HepG2 (cell line): ENCODE results near the gene HES7. TPM values are rescaled to one million over a fixed set of nuclear protein-coding genes. Genes with fewer than 3 reads are reported as not detected.

Experiments
- ATAC-seq: fragments of 200-7000 bp; cut with Tn5 transposase; 3 replicates; pipeline ENCODE4 v1.9.1; 2020; ENCODE audit warnings: mild to moderate bottlenecking, moderate library complexity
- BruUV-seq: library from RNA; stranded (reverse); fragments of 400-500 nt; replicated peaks from 2 replicates; lab custom pipeline; 2021; lab: Mats Ljungman, UMichigan
- CTCF ChIA-PET: fragments of 300-600 bp; formaldehyde crosslinking; extraction: SDS; loops from one replicate; lab custom pipeline; 2021; ENCODE audit warnings: low total read pairs, inconsistent platforms, low intra/inter-chr PET ratio; lab: Yijun Ruan, JAX
- POLR2A ChIA-PET: fragments of 350-600 bp; sonication (Branson Sonifier 250); formaldehyde crosslinking; loops from one replicate; lab custom pipeline; 2020; ENCODE audit warnings: antibody characterized with exemption, inconsistent platforms; lab: Yijun Ruan, JAX
- DNase-seq: peaks from one replicate; pipeline ENCODE4 v3.0.0-alpha.2; 2015; ENCODE audit warnings: low spot score
- FAIRE-seq: peaks from 3 replicates; lab custom pipeline; 2011; peaks lifted over from hg19 to GRCh38; lab: Jason Lieb, UNC
- H2AFZ ChIP-seq: one replicate; pipeline ENCODE4 v1.6.1; 2011; ENCODE audit warnings: low read length, inconsistent platforms
- H3K27ac ChIP-seq: fragments of 300-600 bp; 3 replicates; pipeline ENCODE4 v1.8.0; 2011; ENCODE audit warnings: mixed run types, mild to moderate bottlenecking, mixed read lengths, low read length, inconsistent platforms; ENCODE audit not compliant: insufficient read depth; ENCODE audit errors: extremely low read length
- H3K27me3 ChIP-seq, 2 experiments: fragments of 200-600 bp in 1 of 2; 2 replicates in 1 of 2; 3 replicates in 1 of 2; pipeline versions ENCODE4 v1.6.0 to v1.8.0; 2011; ENCODE audit warnings: low read length in 2 of 2, mild to moderate bottlenecking in 2 of 2, moderate library complexity in 2 of 2, inconsistent platforms in 1 of 2; ENCODE audit not compliant: insufficient read depth in 2 of 2, control insufficient read depth in 1 of 2
- H3K36me3 ChIP-seq, 2 experiments: fragments of 200-600 bp in 1 of 2; replicated peaks in 1 of 2; 2 replicates in 1 of 2; 3 replicates in 1 of 2; pipeline versions ENCODE4 v1.5.1 to v1.8.0; 2011; ENCODE audit warnings: low read length in 2 of 2, inconsistent platforms in 1 of 2; ENCODE audit not compliant: insufficient read depth in 2 of 2, control insufficient read depth in 1 of 2
- H3K4me1 ChIP-seq: 2 replicates; pipeline ENCODE4 v1.5.1; 2012; ENCODE audit warnings: low read length, inconsistent platforms; ENCODE audit not compliant: insufficient read depth
- H3K4me2 ChIP-seq: 2 replicates; pipeline ENCODE4 v1.6.0; 2011; ENCODE audit warnings: low read depth, low read length, inconsistent platforms
- H3K4me3 ChIP-seq, 3 experiments: fragments of 200-600 bp in 1 of 3; sonication (generic), shearing (Covaris generic) in 1 of 3; replicated peaks in 1 of 3; 2 replicates each; pipeline ENCODE4 v1.5.1; 2011 to 2016; ENCODE audit warnings: low read length in 3 of 3, inconsistent platforms in 2 of 3, low read depth in 2 of 3, mild to moderate bottlenecking in 2 of 3, control low read depth in 1 of 3, mixed read lengths in 1 of 3; ENCODE audit not compliant: insufficient read depth in 1 of 3
- H3K79me2 ChIP-seq: one replicate; pipeline ENCODE4 v1.6.1; 2011; ENCODE audit warnings: low read length, inconsistent platforms; ENCODE audit not compliant: insufficient read depth
- H3K9ac ChIP-seq: 2 replicates; pipeline ENCODE4 v1.6.0; 2011; ENCODE audit warnings: mild to moderate bottlenecking, low read depth, low read length, inconsistent platforms; ENCODE audit not compliant: insufficient read depth
- H3K9me3 ChIP-seq: 2 replicates; pipeline ENCODE4 v1.5.1; 2012; ENCODE audit warnings: mild to moderate bottlenecking, low read length
- H4K20me1 ChIP-seq: 2 replicates; pipeline ENCODE4 v1.6.0; 2011; ENCODE audit warnings: inconsistent platforms, mild to moderate bottlenecking, low read length, moderate library complexity; ENCODE audit not compliant: insufficient read depth
- LCORL ChIP-seq, 2 experiments: fragments of 450-650 bp in 1 of 2; sonication (generic) in 1 of 2; formaldehyde crosslinking in 1 of 2; IDR thresholded peaks; 2 replicates each; pipeline versions ENCODE4 v1.5.0 to v1.6.1; 2017 to 2020; ENCODE audit warnings: antibody characterized with exemption in 1 of 2, missing genetic modification reagents in 1 of 2
- NCOA2 ChIP-seq: sonication (generic); formaldehyde crosslinking; IDR thresholded peaks from 2 replicates; pipeline ENCODE4 v1.8.0; 2022; ENCODE audit warnings: inconsistent platforms
- PCBP1 ChIP-seq: fragments of 200-400 bp; formaldehyde crosslinking; IDR thresholded peaks from 2 replicates; pipeline ENCODE4 v1.6.1; 2017; ENCODE audit warnings: mild to moderate bottlenecking, low read depth, low read length, borderline replicate concordance
- STAG1 ChIP-seq: sonication (generic); formaldehyde crosslinking; IDR thresholded peaks from 2 replicates; pipeline ENCODE4 v1.4.0; 2020; ENCODE audit warnings: missing genetic modification reagents
- TRIM24 ChIP-seq: sonication (generic); formaldehyde crosslinking; IDR thresholded peaks from 2 replicates; pipeline ENCODE4 v1.8.0; 2022; ENCODE audit warnings: mild to moderate bottlenecking, missing genetic modification reagents
- YY1 ChIP-seq: IDR thresholded peaks from 2 replicates; pipeline ENCODE4 v1.6.1; 2011; ENCODE audit warnings: low read length, low read depth, moderate library complexity, mild to moderate bottlenecking; ENCODE audit not compliant: insufficient read depth, insufficient replicate concordance
- ZNF160 ChIP-seq: sonication (generic); formaldehyde crosslinking; IDR thresholded peaks from 2 replicates; pipeline ENCODE4 v1.8.0; 2022; ENCODE audit warnings: mild to moderate bottlenecking, inconsistent platforms, missing genetic modification reagents
- ZNF230 ChIP-seq: sonication (generic); formaldehyde crosslinking; IDR thresholded peaks from 2 replicates; pipeline ENCODE4 v1.4.0; 2020; ENCODE audit warnings: mild to moderate bottlenecking, missing genetic modification reagents
- ZNF678 ChIP-seq: sonication (generic); formaldehyde crosslinking; IDR thresholded peaks from 2 replicates; pipeline ENCODE4 v1.4.0; 2020; ENCODE audit warnings: mild to moderate bottlenecking, missing genetic modification reagents
- WGBS: methylation state at CpG from one replicate; pipeline ENCODE4 v1.1.6; 2017; ENCODE audit warnings: low lambda C conversion rate; 5-methylcytosine and 5-hydroxymethylcytosine counted together
- in situ Hi-C: cut with HindIII; loops from 2 replicates; pipeline ENCODE4 v1.10.0; 2017; ENCODE audit warnings: low pct_unique_long_range_greater_than_20kb; ENCODE audit not compliant: extremely low pct_ligation_motif_present
- intact Hi-C: fragments of 100-400 bp; cut with micrococcal nuclease; formaldehyde crosslinking; loops from one replicate; pipeline ENCODE4 v1.10.0; 2022; ENCODE audit not compliant: unreplicated experiment
- polyA plus RNA-seq, 8 experiments: library from polyadenylated mRNA; depleted of rRNA in 3 of 8; stranded (reverse) in 7 of 8; unstranded in 1 of 8; fragments of >200 nt; fragmentation: Illumina TruSeq in 4 of 8; extraction: Trizol in 4 of 8; gene quantifications; 2 replicates each; pipeline versions ENCODE4 v1.2.1 to v1.2.3, GENCODE V29; 2011 to 2016; ENCODE audit warnings: low read depth in 4 of 8, missing spikeins in 1 of 8, mixed read lengths in 1 of 8; ENCODE audit not compliant: insufficient read depth in 1 of 8
- total RNA-seq, 5 experiments: library from RNA; depleted of rRNA; stranded (reverse); fragments of >200 nt; fragmentation: Illumina TruSeq; extraction: Trizol; gene quantifications; 2 replicates each; pipeline ENCODE4 v1.2.3, GENCODE V29; 2016; ENCODE audit warnings: low read depth in 1 of 5
- TF ChIP-seq, protein P1 (sequence below): sonication (generic); formaldehyde crosslinking; IDR thresholded peaks from 2 replicates; pipeline ENCODE4 v1.4.0; 2020; ENCODE audit warnings: missing genetic modification reagents
- TF ChIP-seq, protein P2 (sequence below): sonication (generic); formaldehyde crosslinking; IDR thresholded peaks from 2 replicates; pipeline ENCODE4 v1.4.0; 2020; ENCODE audit warnings: missing genetic modification reagents
- TF ChIP-seq, protein P3 (sequence below): sonication (generic); formaldehyde crosslinking; IDR thresholded peaks from 2 replicates; pipeline ENCODE4 v1.4.0; 2020; ENCODE audit warnings: mild to moderate bottlenecking, missing genetic modification reagents
- TF ChIP-seq, protein P4 (sequence below): sonication (generic); formaldehyde crosslinking; IDR thresholded peaks from 2 replicates; pipeline ENCODE4 v1.5.0; 2020; ENCODE audit warnings: missing genetic modification reagents, mild to moderate bottlenecking, borderline replicate concordance

Gene HES7
- total and polyA plus RNA-seq, 2 of the 13 experiments (the other 11 are each of a cell fraction or from before 2014, with no cell fraction given) = not detected

DNA sequence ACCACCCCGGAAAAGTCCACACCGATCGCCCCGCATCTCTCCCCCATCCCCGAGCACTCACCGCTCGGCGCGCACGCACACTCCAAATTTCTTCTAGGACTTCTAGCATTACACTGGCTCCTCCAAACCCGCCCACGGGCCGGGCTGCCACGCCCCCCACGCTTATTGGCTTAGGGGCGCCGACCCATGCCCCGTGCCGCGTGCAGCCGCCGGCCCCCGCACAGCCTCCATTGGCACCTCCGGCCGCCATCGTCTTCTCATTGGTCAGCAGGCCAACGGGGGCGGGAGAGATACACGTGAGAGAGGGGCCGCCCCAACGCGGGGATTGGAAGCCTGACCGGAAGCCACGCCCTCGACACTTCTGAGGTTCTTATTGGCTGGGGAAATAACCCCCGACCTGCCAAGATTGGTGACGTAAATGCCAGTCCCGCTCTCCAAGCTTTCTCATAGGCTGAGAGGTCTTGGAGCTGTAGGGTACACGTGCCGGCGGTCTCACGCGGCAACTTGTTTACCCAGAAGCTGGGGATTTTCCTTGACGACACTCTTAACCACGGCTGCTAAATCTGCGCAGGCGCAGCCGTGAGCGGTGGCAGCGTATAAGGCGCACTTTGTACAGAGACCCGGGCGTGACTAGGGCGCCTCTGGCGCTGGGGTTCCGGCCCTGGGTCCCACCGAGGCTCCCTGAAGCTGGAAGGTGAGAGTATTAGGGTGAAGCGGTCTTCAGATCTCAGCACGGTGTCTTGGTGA lies 32.5 kb upstream of the HES7 start (continued):
- TF ChIP-seq, protein P1, sequence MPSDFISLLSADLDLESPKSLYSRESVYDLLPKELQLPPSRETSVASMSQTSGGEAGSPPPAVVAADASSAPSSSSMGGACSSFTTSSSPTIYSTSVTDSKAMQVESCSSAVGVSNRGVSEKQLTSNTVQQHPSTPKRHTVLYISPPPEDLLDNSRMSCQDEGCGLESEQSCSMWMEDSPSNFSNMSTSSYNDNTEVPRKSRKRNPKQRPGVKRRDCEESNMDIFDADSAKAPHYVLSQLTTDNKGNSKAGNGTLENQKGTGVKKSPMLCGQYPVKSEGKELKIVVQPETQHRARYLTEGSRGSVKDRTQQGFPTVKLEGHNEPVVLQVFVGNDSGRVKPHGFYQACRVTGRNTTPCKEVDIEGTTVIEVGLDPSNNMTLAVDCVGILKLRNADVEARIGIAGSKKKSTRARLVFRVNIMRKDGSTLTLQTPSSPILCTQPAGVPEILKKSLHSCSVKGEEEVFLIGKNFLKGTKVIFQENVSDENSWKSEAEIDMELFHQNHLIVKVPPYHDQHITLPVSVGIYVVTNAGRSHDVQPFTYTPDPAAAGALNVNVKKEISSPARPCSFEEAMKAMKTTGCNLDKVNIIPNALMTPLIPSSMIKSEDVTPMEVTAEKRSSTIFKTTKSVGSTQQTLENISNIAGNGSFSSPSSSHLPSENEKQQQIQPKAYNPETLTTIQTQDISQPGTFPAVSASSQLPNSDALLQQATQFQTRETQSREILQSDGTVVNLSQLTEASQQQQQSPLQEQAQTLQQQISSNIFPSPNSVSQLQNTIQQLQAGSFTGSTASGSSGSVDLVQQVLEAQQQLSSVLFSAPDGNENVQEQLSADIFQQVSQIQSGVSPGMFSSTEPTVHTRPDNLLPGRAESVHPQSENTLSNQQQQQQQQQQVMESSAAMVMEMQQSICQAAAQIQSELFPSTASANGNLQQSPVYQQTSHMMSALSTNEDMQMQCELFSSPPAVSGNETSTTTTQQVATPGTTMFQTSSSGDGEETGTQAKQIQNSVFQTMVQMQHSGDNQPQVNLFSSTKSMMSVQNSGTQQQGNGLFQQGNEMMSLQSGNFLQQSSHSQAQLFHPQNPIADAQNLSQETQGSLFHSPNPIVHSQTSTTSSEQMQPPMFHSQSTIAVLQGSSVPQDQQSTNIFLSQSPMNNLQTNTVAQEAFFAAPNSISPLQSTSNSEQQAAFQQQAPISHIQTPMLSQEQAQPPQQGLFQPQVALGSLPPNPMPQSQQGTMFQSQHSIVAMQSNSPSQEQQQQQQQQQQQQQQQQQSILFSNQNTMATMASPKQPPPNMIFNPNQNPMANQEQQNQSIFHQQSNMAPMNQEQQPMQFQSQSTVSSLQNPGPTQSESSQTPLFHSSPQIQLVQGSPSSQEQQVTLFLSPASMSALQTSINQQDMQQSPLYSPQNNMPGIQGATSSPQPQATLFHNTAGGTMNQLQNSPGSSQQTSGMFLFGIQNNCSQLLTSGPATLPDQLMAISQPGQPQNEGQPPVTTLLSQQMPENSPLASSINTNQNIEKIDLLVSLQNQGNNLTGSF (CRISPR knock-in tag) = 0 out of 2 replicates have a peak, but pooled peaks have one; percentile 41

DNA sequence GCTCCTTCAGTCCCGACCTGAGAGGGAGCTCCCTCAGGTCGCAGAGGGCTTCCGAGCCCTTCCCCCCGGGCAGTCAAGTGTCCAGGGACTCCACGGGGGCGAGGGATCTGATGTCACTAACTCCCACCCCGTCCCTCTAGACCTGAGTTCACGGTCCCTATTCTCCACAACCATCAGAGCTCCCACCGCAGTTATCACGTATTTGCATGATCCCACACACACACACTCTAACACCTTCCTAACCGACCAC lies 32.0 kb upstream of the HES7 start:
- ChIA-PET CTCF (no interaction called here), POLR2A (interaction anchor here (0.6 to 1.9 kb wide), 5 partner anchors 17 to 65 kb away, joined by 3 to 34 read pairs (median 8); partner anchors contain the start of gene ALOXE3)
- ATAC-seq = no peak
- Histone ChIP-seq H3K36me3 (peaks cover 1 to 4% of the 10 kb centered on the region in 2 experiments; a peak in 3 of 5 replicates), H3K9ac (peak overlapping the region; percentile 76), H3K27ac (peak overlapping the region; percentile 64), H3K9me3 (no peaks in the 10 kb centered on the region), H3K4me3 (peak overlapping the region; percentile 58 to 70 (median 63)), H4K20me1 (no peaks in the 10 kb centered on the region), H3K4me2 (peak overlapping the region; percentile 97), H3K4me1 (peaks cover 68% of the 10 kb centered on the region), H2AFZ (no peak overlapping the region), H3K27me3 (no peaks in the 10 kb centered on the region), H3K79me2 (peaks cover 6% of the 10 kb centered on the region)
- intact Hi-C loops = no loop called here
- no peak for DNase-seq
- no TSS peak for BruUV-seq
- WGBS = 64% methylated on average over 7 of the region's 11 CpGs
- no peak for FAIRE-seq
- in situ Hi-C loops = loop anchor here (5.0 kb wide), 1 partner anchor 34 kb away; the partner anchor contains the start of gene HES7
- TF ChIP-seq NCOA2 (CRISPR knock-in tag) (no peak), ZNF678 (CRISPR knock-in tag) (no peak), YY1 (no peak), PCBP1 (no peak), ZNF230 (CRISPR knock-in tag) (no peak), STAG1 (CRISPR knock-in tag) (no peak), ZNF160 (CRISPR knock-in tag) (no peak), LCORL (IDR thresholded peaks at IDR 0.05) (no peak), LCORL (CRISPR knock-in tag; IDR thresholded peaks at IDR 0.05) (no peak), TRIM24 (CRISPR knock-in tag) (no peak)
- TF ChIP-seq, protein P2, sequence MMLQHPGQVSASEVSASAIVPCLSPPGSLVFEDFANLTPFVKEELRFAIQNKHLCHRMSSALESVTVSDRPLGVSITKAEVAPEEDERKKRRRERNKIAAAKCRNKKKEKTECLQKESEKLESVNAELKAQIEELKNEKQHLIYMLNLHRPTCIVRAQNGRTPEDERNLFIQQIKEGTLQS (CRISPR knock-in tag) = no peak
- TF ChIP-seq, protein P3, sequence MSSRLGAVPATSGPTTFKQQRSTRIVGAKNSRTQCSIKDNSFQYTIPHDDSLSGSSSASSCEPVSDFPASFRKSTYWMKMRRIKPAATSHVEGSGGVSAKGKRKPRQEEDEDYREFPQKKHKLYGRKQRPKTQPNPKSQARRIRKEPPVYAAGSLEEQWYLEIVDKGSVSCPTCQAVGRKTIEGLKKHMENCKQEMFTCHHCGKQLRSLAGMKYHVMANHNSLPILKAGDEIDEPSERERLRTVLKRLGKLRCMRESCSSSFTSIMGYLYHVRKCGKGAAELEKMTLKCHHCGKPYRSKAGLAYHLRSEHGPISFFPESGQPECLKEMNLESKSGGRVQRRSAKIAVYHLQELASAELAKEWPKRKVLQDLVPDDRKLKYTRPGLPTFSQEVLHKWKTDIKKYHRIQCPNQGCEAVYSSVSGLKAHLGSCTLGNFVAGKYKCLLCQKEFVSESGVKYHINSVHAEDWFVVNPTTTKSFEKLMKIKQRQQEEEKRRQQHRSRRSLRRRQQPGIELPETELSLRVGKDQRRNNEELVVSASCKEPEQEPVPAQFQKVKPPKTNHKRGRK (CRISPR knock-in tag) = no peak
- TF ChIP-seq, protein P4, sequence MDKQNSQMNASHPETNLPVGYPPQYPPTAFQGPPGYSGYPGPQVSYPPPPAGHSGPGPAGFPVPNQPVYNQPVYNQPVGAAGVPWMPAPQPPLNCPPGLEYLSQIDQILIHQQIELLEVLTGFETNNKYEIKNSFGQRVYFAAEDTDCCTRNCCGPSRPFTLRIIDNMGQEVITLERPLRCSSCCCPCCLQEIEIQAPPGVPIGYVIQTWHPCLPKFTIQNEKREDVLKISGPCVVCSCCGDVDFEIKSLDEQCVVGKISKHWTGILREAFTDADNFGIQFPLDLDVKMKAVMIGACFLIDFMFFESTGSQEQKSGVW (CRISPR knock-in tag) = no peak
